Measurements from ENCODE around the gene STX5.

STX5 gene

GRCh38 chr11:62788991-62789390 lies 42.9 kb downstream of the STX5 start:
- Histone ChIP-seq H2AK5ac (ENCODE audit: low read depth, low read length) (no peak overlapping the region), H2BK12ac (ENCODE audit: low read length) (no peak overlapping the region), H3K27ac (replicated peaks; ENCODE audit: low read length) (no peak overlapping the region), H3K9me3 (replicated peaks in 1 of 2; ENCODE audit: control insufficient read depth in 2 of 2, insufficient read depth in 1 of 2, low read depth in 1 of 2, low read length in 2 of 2) (no peaks in the 10 kb centered on the region), H3K4me3 (ENCODE audit: low read length in 2 of 2) (peak overlapping the region in 1 of 2 donors; percentile 13), H3K14ac (ENCODE audit: low read length) (no peak overlapping the region), H3K4me2 (ENCODE audit: insufficient read depth, low read length, poor library complexity, severe bottlenecking) (no peak overlapping the region), H3K9ac (ENCODE audit: low read depth, low read length, poor library complexity) (no peak overlapping the region), H4K91ac (ENCODE audit: low read depth, low read length, poor library complexity) (no peak overlapping the region), H2BK5ac (ENCODE audit: low read length) (no peak overlapping the region), H3K79me1 (ENCODE audit: low read depth, low read length) (peaks cover 4% of the 10 kb centered on the region), H3K36me3 (replicated peaks in 1 of 2; ENCODE audit: control insufficient read depth in 2 of 2, insufficient read depth in 2 of 2, low read length in 2 of 2) (peaks cover 19 to 77% of the 10 kb centered on the region in 2 donors), H3K4me1 (ENCODE audit: control insufficient read depth in 2 of 2, insufficient read depth in 1 of 2, low read depth in 1 of 2, low read length in 2 of 2) (peaks cover 8 to 12% of the 10 kb centered on the region in 2 donors), H2AFZ (ENCODE audit: low read length) (no peak overlapping the region), H3K23ac (ENCODE audit: low read depth, low read length, poor library complexity) (no peak overlapping the region), H4K8ac (ENCODE audit: low read depth, low read length) (no peak overlapping the region), H2BK120ac (ENCODE audit: low read depth, low read length) (no peak overlapping the region), H3K27me3 (ENCODE audit: control insufficient read depth in 3 of 3, insufficient read depth in 3 of 3, low read depth in 1 of 3, low read length in 3 of 3) (no peaks in the 10 kb centered on the region), H3K4ac (ENCODE audit: low read length) (no peak overlapping the region), H2BK15ac (ENCODE audit: low read length) (no peak overlapping the region), H3K18ac (ENCODE audit: low read length) (no peak overlapping the region)
- WGBS, 2 donors (ENCODE audit: extremely low coverage in 2 of 2, insufficient read length in 2 of 2, insufficient replicate concordance in 1 of 2), result no CpG with 5 or more reads among the region's 5 CpGs
- no peak for DNase-seq (ENCODE audit: low spot score)

- peak within 1 kb of the TSS; percentile 93 for H3K23ac ChIP-seq (ENCODE audit: low read depth, low read length, poor library complexity)
- peak within 1 kb of the TSS; percentile 64 for H3K4me2 ChIP-seq (ENCODE audit: insufficient read depth, low read length, poor library complexity, severe bottlenecking)
- H2BK12ac ChIP-seq (ENCODE audit: low read length), result no peak within 1 kb of the TSS
These were observed 44.7 kb downstream of the STX5 start, which contains the start of gene TMEM179B for GRCh38 chr11:62787005-62787759. TSS of gene TMEM179B (plus strand) at chr11:62787402. CDS start at chr11:62787432, 30 bp downstream.

DNA sequence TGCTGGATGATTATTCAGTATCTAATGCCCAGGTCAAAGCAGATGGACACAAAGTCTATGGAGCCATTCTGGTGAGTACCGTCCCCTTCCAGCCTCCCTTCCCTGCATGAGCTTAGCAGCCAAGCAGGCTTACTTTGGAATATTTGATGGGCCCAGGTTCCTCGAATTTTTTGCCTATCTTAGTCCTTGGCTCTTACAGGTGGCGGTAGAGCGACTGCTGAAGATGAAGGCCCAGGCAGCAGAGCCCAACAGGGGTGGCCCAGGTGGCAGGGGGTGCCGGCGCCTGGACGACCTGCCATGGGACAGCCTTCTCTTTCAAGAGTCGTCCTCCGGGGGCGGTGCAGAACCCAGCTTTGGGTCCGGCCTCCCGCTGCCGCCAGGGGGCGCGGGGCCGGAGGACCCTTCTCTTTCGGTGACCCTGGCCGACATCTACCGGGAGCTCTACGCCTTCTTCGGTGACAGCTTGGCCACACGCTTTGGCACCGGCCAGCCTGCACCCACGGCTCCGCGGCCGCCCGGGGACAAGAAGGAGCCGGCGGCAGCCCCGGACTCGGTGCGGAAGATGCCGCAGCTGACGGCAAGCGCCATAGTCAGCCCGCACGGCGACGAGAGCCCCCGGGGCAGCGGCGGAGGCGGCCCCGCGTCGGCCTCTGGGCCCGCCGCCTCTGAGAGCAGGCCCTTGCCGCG lies 45.4 kb downstream of the STX5 start:
- WGBS, 2 donors (ENCODE audit: extremely low coverage in 2 of 2, insufficient read length in 2 of 2, insufficient replicate concordance in 1 of 2), result no CpG with 5 or more reads among the region's 51 CpGs
- H3K4me2 ChIP-seq (ENCODE audit: insufficient read depth, low read length, poor library complexity, severe bottlenecking), result peak overlapping the region; percentile 64
- peak; percentile 88 for DNase-seq (ENCODE audit: low spot score)
- H2BK120ac ChIP-seq (ENCODE audit: low read depth, low read length), result no peak overlapping the region
- H3K4me3 ChIP-seq (ENCODE audit: low read length in 2 of 2), result peak overlapping the region; percentile 84 to 96
- H3K27me3 ChIP-seq (ENCODE audit: control insufficient read depth in 3 of 3, insufficient read depth in 3 of 3, low read depth in 1 of 3, low read length in 3 of 3), result no peaks in the 10 kb centered on the region
- peaks cover 5 to 7% of the 10 kb centered on the region in 2 donors for H3K4me1 ChIP-seq (ENCODE audit: control insufficient read depth in 2 of 2, insufficient read depth in 1 of 2, low read depth in 1 of 2, low read length in 2 of 2)
- H2BK12ac ChIP-seq (ENCODE audit: low read length), result no peak overlapping the region
- no peaks in the 10 kb centered on the region for H3K9me3 ChIP-seq (replicated peaks in 1 of 2; ENCODE audit: control insufficient read depth in 2 of 2, insufficient read depth in 1 of 2, low read depth in 1 of 2, low read length in 2 of 2)
- peak overlapping the region; percentile 80 for H3K9ac ChIP-seq (ENCODE audit: low read depth, low read length, poor library complexity)
- no peak overlapping the region for H2BK15ac ChIP-seq (ENCODE audit: low read length)
- H3K18ac ChIP-seq (ENCODE audit: low read length), result peak overlapping the region; percentile 90
- H2AFZ ChIP-seq (ENCODE audit: low read length), result peak overlapping the region; percentile 87
- H3K27ac ChIP-seq (replicated peaks; ENCODE audit: low read length), result peak overlapping the region; percentile 47
- peak overlapping the region; percentile 93 for H3K23ac ChIP-seq (ENCODE audit: low read depth, low read length, poor library complexity)
- no peak overlapping the region for H3K14ac ChIP-seq (ENCODE audit: low read length)
- no peak overlapping the region for H4K91ac ChIP-seq (ENCODE audit: low read depth, low read length, poor library complexity)
- peak overlapping the region; percentile 30 for H2BK5ac ChIP-seq (ENCODE audit: low read length)
- H2AK5ac ChIP-seq (ENCODE audit: low read depth, low read length), result peak overlapping the region; percentile 74
- no peak overlapping the region for H4K8ac ChIP-seq (ENCODE audit: low read depth, low read length)
- H3K4ac ChIP-seq (ENCODE audit: low read length), result no peak overlapping the region
- H3K36me3 ChIP-seq (replicated peaks in 1 of 2; ENCODE audit: control insufficient read depth in 2 of 2, insufficient read depth in 2 of 2, low read length in 2 of 2), result peaks cover 25 to 76% of the 10 kb centered on the region in 2 donors
- peaks cover 3% of the 10 kb centered on the region for H3K79me1 ChIP-seq (ENCODE audit: low read depth, low read length)

More at GRCh38 chr11:62787005-62787759, 44.7 kb downstream of the STX5 start, which contains the start of gene TMEM179B:
- Histone ChIP-seq H2BK15ac (ENCODE audit: low read length) (no peak within 1 kb of the TSS), H2BK120ac (ENCODE audit: low read depth, low read length) (no peak within 1 kb of the TSS), H2AK5ac (ENCODE audit: low read depth, low read length) (peak within 1 kb of the TSS; percentile 74), H3K14ac (ENCODE audit: low read length) (peak within 1 kb of the TSS; percentile 89), H3K36me3 (replicated peaks in 1 of 2; ENCODE audit: control insufficient read depth in 2 of 2, insufficient read depth in 2 of 2, low read length in 2 of 2) (peaks cover 20 to 75% of the 10 kb centered on the region in 2 donors), H2BK5ac (ENCODE audit: low read length) (peak within 1 kb of the TSS; percentile 30), H3K4me1 (ENCODE audit: control insufficient read depth in 2 of 2, insufficient read depth in 1 of 2, low read depth in 1 of 2, low read length in 2 of 2) (peaks cover 6 to 10% of the 10 kb centered on the region in 2 donors), H4K91ac (ENCODE audit: low read depth, low read length, poor library complexity) (no peak within 1 kb of the TSS), H3K27ac (replicated peaks; ENCODE audit: low read length) (peak within 1 kb of the TSS; percentile 81), H3K4ac (ENCODE audit: low read length) (no peak within 1 kb of the TSS), H2AFZ (ENCODE audit: low read length) (peak within 1 kb of the TSS; percentile 87), H3K79me1 (ENCODE audit: low read depth, low read length) (peaks cover 4% of the 10 kb centered on the region), H3K18ac (ENCODE audit: low read length) (peak within 1 kb of the TSS; percentile 91), H3K9ac (ENCODE audit: low read depth, low read length, poor library complexity) (peak within 1 kb of the TSS; percentile 97), H3K27me3 (ENCODE audit: control insufficient read depth in 3 of 3, insufficient read depth in 3 of 3, low read depth in 1 of 3, low read length in 3 of 3) (no peaks in the 10 kb centered on the region), H4K8ac (ENCODE audit: low read depth, low read length) (no peak within 1 kb of the TSS), H3K4me3 (ENCODE audit: low read length in 2 of 2) (peak within 1 kb of the TSS; percentile 84 to 96), H3K9me3 (replicated peaks in 1 of 2; ENCODE audit: control insufficient read depth in 2 of 2, insufficient read depth in 1 of 2, low read depth in 1 of 2, low read length in 2 of 2) (no peaks in the 10 kb centered on the region)
- DNase-seq (ENCODE audit: low spot score), result peak; percentile 97
- no CpG with 5 or more reads among the region's 88 CpGs for WGBS, 2 donors (ENCODE audit: extremely low coverage in 2 of 2, insufficient read length in 2 of 2, insufficient replicate concordance in 1 of 2)

- Histone ChIP-seq H3K4me1 (ENCODE audit: control insufficient read depth in 2 of 2, insufficient read depth in 1 of 2, low read depth in 1 of 2, low read length in 2 of 2) (peaks cover 3 to 4% of the 10 kb centered on the region in 2 donors), H4K8ac (ENCODE audit: low read depth, low read length) (no peak overlapping the region), H3K36me3 (replicated peaks in 1 of 2; ENCODE audit: control insufficient read depth in 2 of 2, insufficient read depth in 2 of 2, low read length in 2 of 2) (peaks cover 21 to 72% of the 10 kb centered on the region in 2 donors), H3K27me3 (ENCODE audit: control insufficient read depth in 3 of 3, insufficient read depth in 3 of 3, low read depth in 1 of 3, low read length in 3 of 3) (no peaks in the 10 kb centered on the region), H3K79me1 (ENCODE audit: low read depth, low read length) (no peaks in the 10 kb centered on the region), H2BK15ac (ENCODE audit: low read length) (no peak overlapping the region), H3K9ac (ENCODE audit: low read depth, low read length, poor library complexity) (no peak overlapping the region), H3K9me3 (replicated peaks in 1 of 2; ENCODE audit: control insufficient read depth in 2 of 2, insufficient read depth in 1 of 2, low read depth in 1 of 2, low read length in 2 of 2) (no peaks in the 10 kb centered on the region), H2BK120ac (ENCODE audit: low read depth, low read length) (no peak overlapping the region), H4K91ac (ENCODE audit: low read depth, low read length, poor library complexity) (no peak overlapping the region), H2AFZ (ENCODE audit: low read length) (no peak overlapping the region), H3K4ac (ENCODE audit: low read length) (no peak overlapping the region), H2BK12ac (ENCODE audit: low read length) (no peak overlapping the region), H3K23ac (ENCODE audit: low read depth, low read length, poor library complexity) (no peak overlapping the region), H3K4me3 (ENCODE audit: low read length in 2 of 2) (no peak overlapping the region), H3K27ac (replicated peaks; ENCODE audit: low read length) (no peak overlapping the region), H2BK5ac (ENCODE audit: low read length) (no peak overlapping the region), H3K14ac (ENCODE audit: low read length) (no peak overlapping the region), H2AK5ac (ENCODE audit: low read depth, low read length) (no peak overlapping the region), H3K18ac (ENCODE audit: low read length) (no peak overlapping the region), H3K4me2 (ENCODE audit: insufficient read depth, low read length, poor library complexity, severe bottlenecking) (no peak overlapping the region)
- no peak for DNase-seq (ENCODE audit: low spot score)
- no CpG with 5 or more reads among the region's 7 CpGs for WGBS, 2 donors (ENCODE audit: extremely low coverage in 2 of 2, insufficient read length in 2 of 2, insufficient replicate concordance in 1 of 2)
These were observed 49.1 kb downstream of the STX5 start for GRCh38 chr11:62782753-62783152.
